Measurements from ENCODE around the gene TMEM95. TPM values are rescaled to one million over a fixed set of nuclear protein-coding genes. Genes with fewer than 3 reads are reported as not detected.

Gene TMEM95
- total RNA-seq, 1 experiment from 2014 or later: not detected

- no peaks in the 10 kb centered on the region for H3K9me2 ChIP-seq (replicated peaks; ENCODE audit: low read length)
- H3K27me3 ChIP-seq (ENCODE audit: low read length): no peaks in the 10 kb centered on the region
- H3K27ac ChIP-seq (ENCODE audit: low read length): no peak overlapping the region
- no peak overlapping the region for H2AFZ ChIP-seq (ENCODE audit: low read length)
- peak overlapping the region; percentile 88; the same call in 1 of the 2 replicates for H3K9ac ChIP-seq (ENCODE audit: low read length)
- H3K36me3 ChIP-seq (ENCODE audit: low read depth, low read length): no peaks in the 10 kb centered on the region
- peak overlapping the region; percentile 87 for H3K4me3 ChIP-seq (ENCODE audit: low read length)
- H3K4me1 ChIP-seq (ENCODE audit: insufficient read depth, low read length): peaks cover 28% of the 10 kb centered on the region
- DNase-seq: no peak
- POLR2A ChIA-PET (ENCODE audit: unreplicated experiment): no interaction called here
- H3K79me2 ChIP-seq (ENCODE audit: low read length): peaks cover 35% of the 10 kb centered on the region
- ATAC-seq: no peak
- peaks cover 3% of the 10 kb centered on the region for H3F3A ChIP-seq (ENCODE audit: low read length, unreplicated experiment)
- intact Hi-C loops (cut with micrococcal nuclease): loop anchor here (5.0 kb wide), 1 partner anchor 84 kb away; the partner anchor contains the start of genes FGF11 and TMEM102
- TF ChIP-seq CTCF (conservative IDR thresholded peaks at IDR 0.05; ENCODE audit: low read depth, low read length) (no peak), EZH2phosphoT487 (IDR thresholded peaks at IDR 0.05; ENCODE audit: borderline replicate concordance, low read length) (no peak), EZH2 (IDR thresholded peaks at IDR 0.05; ENCODE audit: low read length, unreplicated experiment) (no peak)
- no peaks in the 10 kb centered on the region for H3K9me3 ChIP-seq (ENCODE audit: low read length)
- CTCF ChIA-PET: no interaction called here
- no peaks in the 10 kb centered on the region for H4K20me1 ChIP-seq (ENCODE audit: low read length)
- peak overlapping the region; percentile 99 for H3K4me2 ChIP-seq (ENCODE audit: low read length)
- no TSS peak for BruUV-seq (replicated peaks)
Observed at GRCh38 chr17:7352910-7353635, 1.9 kb upstream of the TMEM95 start.

- no peak overlapping the region for H3K27ac ChIP-seq (ENCODE audit: low read length)
- H2AFZ ChIP-seq (ENCODE audit: low read length): no peak overlapping the region
- ATAC-seq (no peak; the same call in 1 of the 2 replicates), DNase-seq (peak; percentile 53)
- no peaks in the 10 kb centered on the region for H3K9me2 ChIP-seq (replicated peaks; ENCODE audit: low read length)
- H4K20me1 ChIP-seq (ENCODE audit: low read length): no peaks in the 10 kb centered on the region
- TF ChIP-seq EZH2phosphoT487 (IDR thresholded peaks at IDR 0.05; ENCODE audit: borderline replicate concordance, low read length) (no peak), CTCF (conservative IDR thresholded peaks at IDR 0.05; ENCODE audit: low read depth, low read length) (no peak), EZH2 (IDR thresholded peaks at IDR 0.05; ENCODE audit: low read length, unreplicated experiment) (no peak)
- H3K4me1 ChIP-seq (ENCODE audit: insufficient read depth, low read length): peaks cover 28% of the 10 kb centered on the region
- H3K9ac ChIP-seq (ENCODE audit: low read length): no peak overlapping the region
- no peaks in the 10 kb centered on the region for H3K27me3 ChIP-seq (ENCODE audit: low read length)
- intact Hi-C loops (cut with micrococcal nuclease): loop anchor here (5.0 kb wide), 1 partner anchor 83 kb away; the partner anchor contains the start of genes FGF11 and TMEM102
- CTCF ChIA-PET: no interaction called here
- H3K4me2 ChIP-seq (ENCODE audit: low read length): peak overlapping the region; percentile 99; the same call in 1 of the 2 replicates
- H3F3A ChIP-seq (ENCODE audit: low read length, unreplicated experiment): peaks cover 3% of the 10 kb centered on the region
- no TSS peak for BruUV-seq (replicated peaks)
- no peak overlapping the region for H3K4me3 ChIP-seq (ENCODE audit: low read length)
- H3K79me2 ChIP-seq (ENCODE audit: low read length): peaks cover 35% of the 10 kb centered on the region
- H3K9me3 ChIP-seq (ENCODE audit: low read length): no peaks in the 10 kb centered on the region
- POLR2A ChIA-PET (ENCODE audit: unreplicated experiment): no interaction called here
- no peaks in the 10 kb centered on the region for H3K36me3 ChIP-seq (ENCODE audit: low read depth, low read length)
Observed at GRCh38 chr17:7354262-7354843, 603 bp upstream of the TMEM95 start.

GRCh38 chr17:7355573-7355972, 617 bp downstream of the TMEM95 start:
- Histone ChIP-seq H3K27me3 (ENCODE audit: low read length) (no peaks in the 10 kb centered on the region), H3F3A (ENCODE audit: low read length, unreplicated experiment) (peaks cover 3% of the 10 kb centered on the region), H3K4me3 (ENCODE audit: low read length) (no peak overlapping the region), H3K9me3 (ENCODE audit: low read length) (no peaks in the 10 kb centered on the region), H2AFZ (ENCODE audit: low read length) (no peak overlapping the region), H4K20me1 (ENCODE audit: low read length) (no peaks in the 10 kb centered on the region), H3K4me1 (ENCODE audit: insufficient read depth, low read length) (peaks cover 24% of the 10 kb centered on the region; the same call in 1 of the 2 replicates), H3K4me2 (ENCODE audit: low read length) (no peak overlapping the region), H3K9me2 (replicated peaks; ENCODE audit: low read length) (no peaks in the 10 kb centered on the region), H3K36me3 (ENCODE audit: low read depth, low read length) (no peaks in the 10 kb centered on the region), H3K79me2 (ENCODE audit: low read length) (peaks cover 35% of the 10 kb centered on the region), H3K27ac (ENCODE audit: low read length) (no peak overlapping the region), H3K9ac (ENCODE audit: low read length) (no peak overlapping the region)
- ChIA-PET POLR2A (ENCODE audit: unreplicated experiment) (no interaction called here), CTCF (interaction anchor here (0.6 to 1.0 kb wide), 4 partner anchors 49 to 367 kb away, joined by 3 to 6 read pairs (median 3); partner anchors contain the start of gene TMEM256)
- intact Hi-C loops (cut with micrococcal nuclease): no loop called here
- BruUV-seq (replicated peaks): no TSS peak
- no peak for ATAC-seq
- TF ChIP-seq CTCF (conservative IDR thresholded peaks at IDR 0.05; ENCODE audit: low read depth, low read length) (no peak), EZH2phosphoT487 (IDR thresholded peaks at IDR 0.05; ENCODE audit: borderline replicate concordance, low read length) (no peak), EZH2 (IDR thresholded peaks at IDR 0.05; ENCODE audit: low read length, unreplicated experiment) (no peak)
- DNase-seq: no peak
